GM12878 (cell line): ENCODE measurements around the gene TMEM208. TPM values are rescaled to one million over a fixed set of nuclear protein-coding genes. Genes with fewer than 3 reads are reported as not detected.

Source experiments
- ATAC-seq: fragments of 200-7000 bp; cut with Tn5 transposase; 3 replicates; pipeline ENCODE4 v1.9.1; 2020; ENCODE audit warnings: mild to moderate bottlenecking, moderate library complexity
- BruUV-seq: library from RNA; stranded (reverse); fragments of 400-500 nt; replicated peaks from 2 replicates; lab custom pipeline; 2021; lab: Mats Ljungman, UMichigan
- CTCF ChIA-PET: fragments of 300-600 bp; sonication (Branson Sonifier 250); formaldehyde crosslinking; extraction: SDS; loops from one replicate; lab custom pipeline; 2021; ENCODE audit warnings: inconsistent platforms; lab: Yijun Ruan, JAX
- POLR2A ChIA-PET: fragments of 350-600 bp; formaldehyde crosslinking; extraction: SDS; loops from one replicate; lab custom pipeline; 2021; ENCODE audit warnings: inconsistent platforms; lab: Charles Lee
- RAD21 ChIA-PET: fragments of 300-600 bp; sonication (Branson Sonifier 250); formaldehyde crosslinking; loops from one replicate; lab custom pipeline; 2023; ENCODE audit warnings: antibody characterized with exemption; ENCODE audit not compliant: unreplicated experiment; lab: Charles Lee
- SMC1A ChIA-PET: fragments of 300-600 bp; sonication (Branson Sonifier 250); formaldehyde crosslinking; loops from one replicate; lab custom pipeline; 2023; ENCODE audit not compliant: unreplicated experiment, uncharacterized antibody; lab: Charles Lee
- DNase-seq: peaks from one replicate; pipeline ENCODE4 v3.0.0-alpha.2; 2011; ENCODE audit warnings: low read depth, low spot score
- FAIRE-seq: peaks from 3 replicates; lab custom pipeline; 2011; peaks lifted over from hg19 to GRCh38; lab: Jason Lieb, UNC
- H2AFZ ChIP-seq: 2 replicates; pipeline ENCODE4 v1.6.0; 2011; ENCODE audit warnings: low read depth, low read length, control low read depth; ENCODE audit not compliant: control insufficient read depth
- H3K27ac ChIP-seq: 2 replicates; pipeline ENCODE4 v1.5.1; 2011; ENCODE audit warnings: control low read depth; ENCODE audit not compliant: control insufficient read depth, insufficient read depth
- H3K27me3 ChIP-seq, 2 experiments: replicated peaks in 1 of 2; 2 replicates each; pipeline versions ENCODE4 v1.6.0 to v1.6.1; 2011; ENCODE audit warnings: low read length in 1 of 2; ENCODE audit not compliant: control insufficient read depth in 2 of 2, insufficient read depth in 2 of 2
- H3K36me3 ChIP-seq, 2 experiments: 2 replicates each; pipeline ENCODE4 v1.5.1; 2011; ENCODE audit warnings: low read length in 1 of 2; ENCODE audit not compliant: control insufficient read depth in 2 of 2, insufficient read depth in 2 of 2
- H3K4me1 ChIP-seq: 2 replicates; pipeline ENCODE4 v1.6.1; 2011; ENCODE audit warnings: mild to moderate bottlenecking, low read length, moderate library complexity, mixed read lengths; ENCODE audit not compliant: control insufficient read depth, insufficient read depth
- H3K4me2 ChIP-seq: 2 replicates; pipeline ENCODE4 v1.6.0; 2011; ENCODE audit warnings: control low read depth; ENCODE audit not compliant: control insufficient read depth, insufficient read depth
- H3K4me3 ChIP-seq: fragments of 200-600 bp; sonication (generic); 2 replicates; pipeline ENCODE4 v1.5.1; 2016
- H3K79me2 ChIP-seq: 2 replicates; pipeline ENCODE4 v1.6.0; 2011; ENCODE audit warnings: low read length; ENCODE audit not compliant: control insufficient read depth, insufficient read depth
- H3K9ac ChIP-seq: 2 replicates; pipeline ENCODE4 v1.8.0; 2011; ENCODE audit warnings: low read length, control low read depth, mixed read lengths; ENCODE audit not compliant: control insufficient read depth, insufficient read depth
- H3K9me3 ChIP-seq: replicated peaks from 3 replicates; pipeline ENCODE4 v1.5.1; 2011; ENCODE audit warnings: mild to moderate bottlenecking, low read length; ENCODE audit not compliant: control insufficient read depth, insufficient read depth
- H4K20me1 ChIP-seq: 2 replicates; pipeline ENCODE4 v1.6.0; 2011; ENCODE audit not compliant: control insufficient read depth, insufficient read depth
- ATF7 ChIP-seq: fragments of 450-650 bp; IDR thresholded peaks from 2 replicates; pipeline ENCODE4 v1.6.1; 2016; ENCODE audit warnings: low read depth, mild to moderate bottlenecking
- BHLHE40 ChIP-seq, 2 experiments: fragments of 450-650 bp in 1 of 2; IDR thresholded peaks; 2 replicates each; pipeline ENCODE4 v1.6.1; 2011 to 2017; ENCODE audit warnings: low read depth in 2 of 2, borderline replicate concordance in 1 of 2, improper control_type of control experiment in 1 of 2, low read length in 1 of 2, mild to moderate bottlenecking in 1 of 2
- CEBPB ChIP-seq, 2 experiments: fragments of 150-350 bp in 1 of 2; IDR thresholded peaks; 2 replicates each; pipeline ENCODE4 v1.6.1; 2012 to 2014; ENCODE audit warnings: low read depth in 2 of 2, low read length in 2 of 2, borderline replicate concordance in 1 of 2, inconsistent platforms in 1 of 2
- CREM ChIP-seq: IDR thresholded peaks from 2 replicates; pipeline ENCODE4 v1.6.1; 2014; ENCODE audit warnings: antibody characterized with exemption, low read depth
- CTCF ChIP-seq, 3 experiments: IDR thresholded peaks in 2 of 3; conservative IDR thresholded peaks in 1 of 3; 2 replicates each; pipeline ENCODE4 v1.5.1; 2011; ENCODE audit warnings: low read depth in 3 of 3, low read length in 3 of 3, mild to moderate bottlenecking in 3 of 3, control low read depth in 2 of 3, moderate library complexity in 2 of 3, inconsistent platforms in 1 of 3, mixed read lengths in 1 of 3; ENCODE audit not compliant: control insufficient read depth in 2 of 3, insufficient read depth in 1 of 3; ENCODE audit errors: extremely low read depth in 1 of 3
- ESRRA ChIP-seq: IDR thresholded peaks from 2 replicates; pipeline ENCODE4 v1.6.1; 2012; ENCODE audit warnings: mild to moderate bottlenecking, low read length, improper control_type of control experiment
- ETV6 ChIP-seq, 2 experiments: fragments of 450-650 bp in 1 of 2; IDR thresholded peaks in 1 of 2; conservative IDR thresholded peaks in 1 of 2; 2 replicates each; pipeline ENCODE4 v1.6.1; 2014; ENCODE audit warnings: antibody characterized with exemption in 1 of 2, borderline replicate concordance in 1 of 2, low read depth in 1 of 2, mild to moderate bottlenecking in 1 of 2, moderate library complexity in 1 of 2
- EZH2 ChIP-seq: IDR thresholded peaks from 2 replicates; pipeline ENCODE4 v1.6.1; 2012; ENCODE audit warnings: low read depth, mild to moderate bottlenecking, control low read depth, inconsistent platforms, low read length, borderline replicate concordance; ENCODE audit not compliant: control insufficient read depth
- NR2F1 ChIP-seq: fragments of 450-650 bp; conservative IDR thresholded peaks from 2 replicates; pipeline ENCODE4 v1.6.1; 2017; ENCODE audit warnings: mild to moderate bottlenecking
- POU2F2 ChIP-seq: IDR thresholded peaks from 3 replicates; pipeline ENCODE4 v1.6.1; 2011; ENCODE audit warnings: low read depth, mild to moderate bottlenecking, low read length, borderline replicate concordance
- RAD51 ChIP-seq: fragments of 450-650 bp; IDR thresholded peaks from 2 replicates; pipeline ENCODE4 v1.6.1; 2016; ENCODE audit warnings: moderate library complexity, mild to moderate bottlenecking, inconsistent platforms
- RELB ChIP-seq: fragments of 450-650 bp; IDR thresholded peaks from 2 replicates; pipeline ENCODE4 v1.6.1; 2017; ENCODE audit warnings: low read depth, mild to moderate bottlenecking, moderate library complexity
- ZNF207 ChIP-seq: fragments of 450-650 bp; IDR thresholded peaks from 2 replicates; pipeline ENCODE4 v1.6.1; 2014; ENCODE audit warnings: antibody characterized with exemption, mild to moderate bottlenecking, borderline replicate concordance
- ZNF687 ChIP-seq: fragments of 450-650 bp; IDR thresholded peaks from 2 replicates; pipeline ENCODE4 v1.6.1; 2017; ENCODE audit warnings: mild to moderate bottlenecking, moderate library complexity
- WGBS: methylation state at CpG from one replicate; pipeline ENCODE4 v1.1.6; 2016; ENCODE audit warnings: low lambda C conversion rate; ENCODE audit not compliant: insufficient replicate concordance, insufficient coverage; ENCODE audit errors: missing lambda C conversion rate; 5-methylcytosine and 5-hydroxymethylcytosine counted together
- in situ Hi-C: fragments of 300-500 bp; cut with MboI; formaldehyde crosslinking; loops from 9 replicates; pipeline ENCODE4 v1.14.3; 2018; ENCODE audit warnings: mixed read lengths
- intact Hi-C: fragments of 100-400 bp; cut with micrococcal nuclease; formaldehyde crosslinking; loops from one replicate; pipeline ENCODE4 v1.14.2; 2022; ENCODE audit not compliant: unreplicated experiment
- polyA plus RNA-seq, 11 experiments: library from polyadenylated mRNA; depleted of rRNA in 4 of 11; unstranded in 6 of 11; stranded (reverse) in 5 of 11; fragments of >200 nt; fragmentation: Nextera tagmentation in 4 of 11; fragmentation: Illumina TruSeq in 1 of 11; extraction: Ambion mirVana in 4 of 11; extraction: Trizol in 1 of 11; gene quantifications; 1 replicate in 1 of 11; 2 replicates in 10 of 11; pipeline versions ENCODE4 v1.2.1 to v1.2.3, GENCODE V29; 2011 to 2016; ENCODE audit warnings: inconsistent platforms in 2 of 11, missing spikeins in 2 of 11, low read depth in 1 of 11
- total RNA-seq, 4 experiments: library from RNA; depleted of rRNA in 3 of 4; stranded (reverse); fragments of >200 nt in 3 of 4; fragmentation: Illumina TruSeq in 1 of 4; extraction: Trizol in 1 of 4; gene quantifications; 2 replicates each; pipeline versions ENCODE4 v1.2.1 to v1.2.3, GENCODE V29; 2013 to 2021

TMEM208 gene
- total and polyA plus RNA-seq, 10 of the 15 experiments (the other 5 are each of a cell fraction or from before 2014, with no cell fraction given): 34.1 to 244 (median 54.1) TPM

GRCh38 chr16:67255553-67256221, 28.8 kb downstream of the TMEM208 start (continued):
- no peak for TF ChIP-seq POU2F2
- no peak for TF ChIP-seq BHLHE40 (IDR thresholded peaks at IDR 0.05; ENCODE audit: borderline replicate concordance in 1 of 2, low read depth in 2 of 2, low read length in 1 of 2)
- no peak for TF ChIP-seq CREM
- TF ChIP-seq ZNF687: no peak

- SMC1A ChIA-PET: no interaction called here
- no peaks in the 10 kb centered on the region for H3K79me2 ChIP-seq
- H3K27me3 ChIP-seq: no peaks in the 10 kb centered on the region
- intact Hi-C loops: no loop called here
- H2AFZ ChIP-seq: no peak overlapping the region
- H4K20me1 ChIP-seq: no peaks in the 10 kb centered on the region
- no peak overlapping the region for H3K27ac ChIP-seq
- no peak for ATAC-seq
- no peaks in the 10 kb centered on the region for H3K4me1 ChIP-seq
- WGBS: 87% methylated on average over 10 of the region's 11 CpGs
- H3K9ac ChIP-seq: no peak overlapping the region
- in situ Hi-C loops: no loop called here
- no peak overlapping the region for H3K4me3 ChIP-seq
- CTCF ChIA-PET: no interaction called here
- BruUV-seq: no TSS peak
- no peaks in the 10 kb centered on the region; a peak in 1 of 4 replicates for H3K36me3 ChIP-seq
- no peak for DNase-seq
- POLR2A ChIA-PET: no interaction called here
- H3K9me3 ChIP-seq: no peaks in the 10 kb centered on the region
- RAD21 ChIA-PET: no interaction called here
- no peak overlapping the region for H3K4me2 ChIP-seq
- FAIRE-seq: no peak
- TF ChIP-seq ATF7 (no peak), ETV6 (conservative IDR thresholded peaks at IDR 0.05 in 1 of 2, IDR thresholded peaks at IDR 0.05 in 1 of 2; ENCODE audit: borderline replicate concordance in 1 of 2, low read depth in 1 of 2) (no peak), NR2F1 (no peak), RELB (no peak), ESRRA (no peak), EZH2 (no peak), RAD51 (no peak), ZNF207 (no peak), CTCF (IDR thresholded peaks at IDR 0.05 in 2 of 3, conservative IDR thresholded peaks at IDR 0.05 in 1 of 3; ENCODE audit: control insufficient read depth in 2 of 3, extremely low read depth in 1 of 3, insufficient read depth in 1 of 3, low read depth in 3 of 3, low read length in 3 of 3) (no peak), CEBPB (IDR thresholded peaks at IDR 0.05; ENCODE audit: borderline replicate concordance in 1 of 2, low read depth in 2 of 2, low read length in 2 of 2) (no peak)
Measured at GRCh38 chr16:67256701-67257230, 29.8 kb downstream of the TMEM208 start.
